HL-60 (cell line): ENCODE data around the gene MGP.

Experiments used
- DNase-seq, 2 experiments: peaks; one replicate each; pipeline ENCODE4 v3.0.0-alpha.2; 2010 to 2020; ENCODE audit warnings: low read depth in 1 of 2, low spot score in 1 of 2
- H3K27ac ChIP-seq: fragments of 250-450 bp; sonication (Bioruptor Pico); replicated peaks from 2 replicates; pipeline ENCODE4 v1.5.1; 2020; ENCODE audit warnings: mild to moderate bottlenecking, moderate library complexity
- H3K27me3 ChIP-seq: fragments of 250-450 bp; sonication (Bioruptor Pico); 2 replicates; pipeline ENCODE4 v1.5.1; 2021; ENCODE audit warnings: mild to moderate bottlenecking, moderate library complexity; ENCODE audit not compliant: insufficient read depth, poor library complexity, severe bottlenecking
- H3K4me3 ChIP-seq: replicated peaks from 2 replicates; pipeline ENCODE4 v1.5.1; 2011; ENCODE audit warnings: mild to moderate bottlenecking, control low read depth, low read length; ENCODE audit not compliant: insufficient read depth
- CTCF ChIP-seq: IDR thresholded peaks from one replicate; pipeline ENCODE4 v1.5.1; 2011; ENCODE audit warnings: low read length, control low read depth, inconsistent platforms; ENCODE audit not compliant: insufficient read depth
- GABPA ChIP-seq: IDR thresholded peaks from 2 replicates; pipeline ENCODE4 v1.6.1; 2012; ENCODE audit warnings: low read depth
- POLR2AphosphoS5 ChIP-seq: IDR thresholded peaks from 2 replicates; pipeline ENCODE4 v1.6.1; 2012; ENCODE audit warnings: low read depth
- REST ChIP-seq: IDR thresholded peaks from 2 replicates; pipeline ENCODE4 v1.6.1; 2012; ENCODE audit warnings: low read depth; ENCODE audit not compliant: insufficient replicate concordance
- SPI1 ChIP-seq: IDR thresholded peaks from 2 replicates; pipeline ENCODE4 v1.6.1; 2012; ENCODE audit warnings: low read depth, mild to moderate bottlenecking, borderline replicate concordance

The MGP gene

GRCh38 chr12:14927267-14927666, 41.6 kb upstream of the MGP start:
- H3K4me3 ChIP-seq = no peak overlapping the region
- no peak for TF ChIP-seq CTCF
- TF ChIP-seq REST = no peak
- no peak for TF ChIP-seq GABPA
- TF ChIP-seq POLR2AphosphoS5 = no peak
- no peak for TF ChIP-seq SPI1
- DNase-seq = no peak
- no peaks in the 10 kb centered on the region for H3K27me3 ChIP-seq
- no peak overlapping the region for H3K27ac ChIP-seq

- H3K27ac ChIP-seq = no peak overlapping the region
- no peak overlapping the region for H3K4me3 ChIP-seq
- DNase-seq = no peak
- TF ChIP-seq CTCF = no peak
- TF ChIP-seq REST = no peak
- TF ChIP-seq POLR2AphosphoS5 = no peak
- TF ChIP-seq GABPA = no peak
- TF ChIP-seq SPI1 = no peak
- H3K27me3 ChIP-seq = no peaks in the 10 kb centered on the region
Measured at GRCh38 chr12:14924541-14924940, 38.9 kb upstream of the MGP start.

- Histone ChIP-seq H3K27ac (no peak overlapping the region), H3K4me3 (no peak overlapping the region), H3K27me3 (no peaks in the 10 kb centered on the region)
- no peak for TF ChIP-seq GABPA
- TF ChIP-seq POLR2AphosphoS5 = no peak
- TF ChIP-seq SPI1 = peak; percentile 63; the same call in 1 of the 2 replicates
- DNase-seq = no peak
Measured at GRCh38 chr12:14923944-14924343, 38.3 kb upstream of the MGP start.

GRCh38 chr12:14921218-14921617, 35.6 kb upstream of the MGP start:
- TF ChIP-seq GABPA = no peak
- no peak for TF ChIP-seq REST
- no peak for TF ChIP-seq SPI1
- no peak for TF ChIP-seq POLR2AphosphoS5
- TF ChIP-seq CTCF = no peak
- no peak for DNase-seq
- no peak overlapping the region for H3K4me3 ChIP-seq
- H3K27ac ChIP-seq = no peak overlapping the region
- H3K27me3 ChIP-seq = no peaks in the 10 kb centered on the region
